NB4 (cell line): ENCODE data around the gene RHEX.

Experiments
- DNase-seq: peaks from one replicate; pipeline ENCODE4 v3.0.0; 2010; ENCODE audit warnings: low read depth
- H3K4me3 ChIP-seq: one replicate; pipeline ENCODE4 v1.5.1; 2011; ENCODE audit warnings: mild to moderate bottlenecking, low read depth, low read length, moderate library complexity
- MAX ChIP-seq: IDR thresholded peaks from 2 replicates; pipeline ENCODE4 v1.6.1; 2011; ENCODE audit warnings: low read depth, low read length
- MYC ChIP-seq: IDR thresholded peaks from 2 replicates; pipeline ENCODE4 v1.6.1; 2011; ENCODE audit warnings: low read depth, low read length
- POLR2A ChIP-seq: IDR thresholded peaks from 2 replicates; pipeline ENCODE4 v1.6.1; 2011; ENCODE audit warnings: mild to moderate bottlenecking; ENCODE audit not compliant: insufficient read length; ENCODE audit errors: extremely low read depth
- TF ChIP-seq, protein P1 (sequence below): IDR thresholded peaks from one replicate; pipeline ENCODE4 v1.5.1; 2012; ENCODE audit warnings: low read depth, low read length

Gene RHEX

DNA sequence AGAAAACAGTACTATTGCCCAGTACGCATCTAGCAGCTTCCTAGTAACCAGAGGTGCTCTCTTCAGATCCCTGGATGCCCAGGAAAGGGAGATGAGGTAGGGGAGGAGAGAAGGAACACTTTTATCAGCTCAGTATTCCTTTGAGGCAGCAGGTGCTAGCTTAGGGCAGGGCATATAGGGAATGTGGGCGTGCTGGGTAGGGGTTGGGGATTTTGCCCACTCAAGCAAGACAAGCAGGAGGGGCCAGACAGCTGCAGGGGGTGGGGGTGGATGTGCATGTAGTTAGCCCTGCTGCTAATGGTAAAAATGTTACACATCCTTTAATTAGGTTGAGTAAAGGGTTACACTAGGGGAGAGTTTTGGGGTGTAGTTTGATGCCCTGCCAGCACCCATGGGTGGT lies 82.3 kb downstream of the RHEX start:
- H3K4me3 ChIP-seq, result no peak overlapping the region
- TF ChIP-seq, protein P1, sequence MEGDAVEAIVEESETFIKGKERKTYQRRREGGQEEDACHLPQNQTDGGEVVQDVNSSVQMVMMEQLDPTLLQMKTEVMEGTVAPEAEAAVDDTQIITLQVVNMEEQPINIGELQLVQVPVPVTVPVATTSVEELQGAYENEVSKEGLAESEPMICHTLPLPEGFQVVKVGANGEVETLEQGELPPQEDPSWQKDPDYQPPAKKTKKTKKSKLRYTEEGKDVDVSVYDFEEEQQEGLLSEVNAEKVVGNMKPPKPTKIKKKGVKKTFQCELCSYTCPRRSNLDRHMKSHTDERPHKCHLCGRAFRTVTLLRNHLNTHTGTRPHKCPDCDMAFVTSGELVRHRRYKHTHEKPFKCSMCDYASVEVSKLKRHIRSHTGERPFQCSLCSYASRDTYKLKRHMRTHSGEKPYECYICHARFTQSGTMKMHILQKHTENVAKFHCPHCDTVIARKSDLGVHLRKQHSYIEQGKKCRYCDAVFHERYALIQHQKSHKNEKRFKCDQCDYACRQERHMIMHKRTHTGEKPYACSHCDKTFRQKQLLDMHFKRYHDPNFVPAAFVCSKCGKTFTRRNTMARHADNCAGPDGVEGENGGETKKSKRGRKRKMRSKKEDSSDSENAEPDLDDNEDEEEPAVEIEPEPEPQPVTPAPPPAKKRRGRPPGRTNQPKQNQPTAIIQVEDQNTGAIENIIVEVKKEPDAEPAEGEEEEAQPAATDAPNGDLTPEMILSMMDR, result no peak
- no peak for TF ChIP-seq MAX
- no peak for TF ChIP-seq POLR2A
- TF ChIP-seq MYC, result no peak
- no peak for DNase-seq

DNA sequence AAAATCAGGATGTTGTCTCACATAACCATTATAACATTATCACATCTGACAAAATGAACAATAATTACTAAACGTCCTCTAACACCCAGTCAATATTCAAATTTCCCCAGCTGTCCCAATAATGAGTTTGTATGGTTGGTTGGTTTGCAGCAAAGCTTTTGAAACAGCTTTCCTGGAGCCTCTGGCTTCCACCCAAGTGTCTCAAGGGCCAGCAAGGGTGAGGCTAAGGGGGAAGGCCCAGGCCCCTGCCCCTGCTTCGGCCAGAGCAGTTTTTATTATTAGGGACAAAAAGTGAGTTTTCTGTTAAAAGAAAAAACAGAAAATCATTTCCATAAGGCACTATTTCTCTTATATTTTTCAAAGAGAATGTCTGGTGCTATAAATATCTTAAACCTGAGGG lies 83.3 kb downstream of the RHEX start:
- TF ChIP-seq MAX (no peak), POLR2A (no peak), MYC (no peak)
- TF ChIP-seq, protein P1, result no peak
- DNase-seq, result no peak
- H3K4me3 ChIP-seq, result no peak overlapping the region

- DNase-seq, result no peak
- H3K4me3 ChIP-seq, result no peak overlapping the region
- TF ChIP-seq, protein P1, result no peak
- TF ChIP-seq POLR2A (no peak), MYC (no peak), MAX (no peak)
Measured at GRCh38 chr1:206142011-206142410, 89.0 kb downstream of the RHEX start.

GRCh38 chr1:206142770-206143169 lies 89.8 kb downstream of the RHEX start:
- DNase-seq, result no peak
- TF ChIP-seq MYC (no peak), POLR2A (no peak), MAX (no peak)
- TF ChIP-seq, protein P1, result no peak
- H3K4me3 ChIP-seq, result no peak overlapping the region

DNA sequence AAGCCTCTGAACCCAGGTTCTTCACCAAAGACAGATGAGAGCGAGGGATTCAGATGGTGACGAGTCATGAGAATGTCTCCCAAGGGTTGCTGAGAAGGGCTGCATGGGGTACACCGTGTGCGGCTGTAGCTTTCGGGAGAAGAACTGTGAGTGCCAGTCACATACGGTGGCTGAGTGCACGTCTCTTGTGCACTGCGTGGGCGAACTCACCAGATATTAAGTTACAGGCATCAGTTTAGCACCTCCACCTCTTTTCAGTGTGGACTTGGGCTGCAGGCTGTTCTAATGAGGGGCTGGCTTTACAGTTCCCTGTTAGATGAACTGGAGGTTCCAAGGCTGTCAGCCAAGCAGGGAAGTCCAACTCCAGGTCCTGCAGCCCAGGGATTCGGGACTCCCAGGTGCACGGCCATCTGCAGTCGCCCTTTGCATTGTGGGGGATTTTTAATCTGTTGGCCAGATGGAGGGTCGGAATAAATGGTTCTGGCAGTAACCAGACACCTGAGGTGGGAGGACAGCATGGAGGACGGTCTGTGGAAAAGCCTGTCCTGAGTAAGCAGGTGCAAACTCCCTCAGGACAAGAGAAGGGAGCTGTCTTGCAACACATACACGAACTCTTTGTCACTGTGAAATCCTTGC lies 90.7 kb downstream of the RHEX start:
- H3K4me3 ChIP-seq, result no peak overlapping the region
- no peak for DNase-seq
- no peak for TF ChIP-seq POLR2A

GRCh38 chr1:206144605-206145004 lies 91.6 kb downstream of the RHEX start:
- TF ChIP-seq MAX, result no peak
- no peak for TF ChIP-seq MYC
- no peak for TF ChIP-seq POLR2A
- TF ChIP-seq, protein P1, result no peak
- H3K4me3 ChIP-seq, result no peak overlapping the region
- no peak for DNase-seq
